Gastrocnemius medialis (tissue), 4 donors: ENCODE measurements around the gene WWOX.

ENCODE experiments used
- CTCF ChIP-seq, 5 experiments: fragments of 450-650 bp in 3 of 5; fragments of 200-600 bp in 2 of 5; sonication (generic) in 2 of 5; IDR thresholded peaks in 4 of 5; conservative IDR thresholded peaks in 1 of 5; 1 replicate in 4 of 5; 2 replicates in 1 of 5; pipeline ENCODE4 v1.5.1; 2016 to 2019; ENCODE audit warnings: antibody characterized with exemption in 5 of 5, mild to moderate bottlenecking in 3 of 5, moderate library complexity in 3 of 5
- POLR2A ChIP-seq, 2 donors: fragments of 450-650 bp; IDR thresholded peaks; one replicate each; pipeline ENCODE4 v1.6.1; 2017; ENCODE audit warnings: antibody characterized with exemption in 2 of 2, mild to moderate bottlenecking in 2 of 2, moderate library complexity in 2 of 2

- TF ChIP-seq CTCF (IDR thresholded peaks at IDR 0.05 in 4 of 5, conservative IDR thresholded peaks at IDR 0.05 in 1 of 5) (no peak), POLR2A (IDR thresholded peaks at IDR 0.05) (no peak)
Measured at GRCh38 chr16:79050063-79050462, 950.6 kb downstream of the WWOX start.
